Measurements from ENCODE around the gene LINC00632.

Gene LINC00632

DNA sequence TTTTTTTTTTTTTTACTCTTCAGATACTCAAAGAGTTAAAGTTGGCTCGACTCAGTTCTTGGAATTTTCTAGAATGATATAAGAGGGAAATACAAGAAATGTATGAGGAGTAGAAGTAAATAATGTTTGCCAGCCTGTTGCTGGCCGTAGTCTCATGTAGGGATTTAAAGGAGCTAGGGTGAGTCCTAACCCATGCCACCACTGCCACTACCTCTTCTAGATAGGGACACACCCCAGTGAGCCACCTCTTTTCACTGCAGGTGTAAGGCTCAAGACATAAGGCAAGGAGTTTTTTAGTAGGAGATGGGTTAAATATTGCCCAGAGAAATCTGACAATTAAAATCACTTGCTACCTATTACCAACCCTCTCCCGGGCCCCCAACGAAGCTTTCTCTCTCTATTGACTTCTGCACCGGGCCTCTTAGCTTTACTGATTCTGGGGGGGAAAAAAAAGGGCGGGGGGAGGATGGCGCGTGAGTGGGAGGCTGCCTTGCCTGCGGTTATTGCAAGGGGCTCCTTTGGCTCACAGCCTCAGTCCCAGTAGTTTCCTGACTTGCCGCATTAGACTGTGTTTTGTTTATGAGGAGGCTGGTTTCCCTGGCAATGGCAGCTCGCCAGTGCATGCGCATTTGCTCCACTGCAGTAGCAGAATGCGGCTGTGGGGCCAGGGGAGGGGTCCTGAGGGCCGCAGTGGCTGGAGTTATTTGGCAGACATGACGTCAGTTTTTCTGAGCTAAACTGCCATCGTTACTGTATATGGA lies 3.0 kb downstream of the LINC00632 start:
- Histone ChIP-seq H3K79me2 (ENCODE audit: insufficient read depth, low read length) (no peaks in the 10 kb centered on the region), H3K9me3 (ENCODE audit: insufficient read depth, low read length, severe bottlenecking) (no peaks in the 10 kb centered on the region), H3K4me3 (ENCODE audit: low read depth in 1 of 2, low read length in 2 of 2) (no peak overlapping the region), H2AFZ (ENCODE audit: low read depth, low read length) (no peak overlapping the region), H3K27me3 (ENCODE audit: insufficient read depth, low read length, poor library complexity) (no peaks in the 10 kb centered on the region), H3K27ac (ENCODE audit: low read length) (no peak overlapping the region), H4K20me1 (ENCODE audit: insufficient read depth, low read length) (no peaks in the 10 kb centered on the region), H3K4me1 (ENCODE audit: insufficient read depth, low read length) (no peaks in the 10 kb centered on the region), H3K9ac (ENCODE audit: low read depth, low read length) (no peak overlapping the region), H3K4me2 (ENCODE audit: insufficient read depth, low read length) (no peak overlapping the region), H3K36me3 (ENCODE audit: insufficient read depth, low read length) (no peaks in the 10 kb centered on the region)
- TF ChIP-seq, protein P1, sequence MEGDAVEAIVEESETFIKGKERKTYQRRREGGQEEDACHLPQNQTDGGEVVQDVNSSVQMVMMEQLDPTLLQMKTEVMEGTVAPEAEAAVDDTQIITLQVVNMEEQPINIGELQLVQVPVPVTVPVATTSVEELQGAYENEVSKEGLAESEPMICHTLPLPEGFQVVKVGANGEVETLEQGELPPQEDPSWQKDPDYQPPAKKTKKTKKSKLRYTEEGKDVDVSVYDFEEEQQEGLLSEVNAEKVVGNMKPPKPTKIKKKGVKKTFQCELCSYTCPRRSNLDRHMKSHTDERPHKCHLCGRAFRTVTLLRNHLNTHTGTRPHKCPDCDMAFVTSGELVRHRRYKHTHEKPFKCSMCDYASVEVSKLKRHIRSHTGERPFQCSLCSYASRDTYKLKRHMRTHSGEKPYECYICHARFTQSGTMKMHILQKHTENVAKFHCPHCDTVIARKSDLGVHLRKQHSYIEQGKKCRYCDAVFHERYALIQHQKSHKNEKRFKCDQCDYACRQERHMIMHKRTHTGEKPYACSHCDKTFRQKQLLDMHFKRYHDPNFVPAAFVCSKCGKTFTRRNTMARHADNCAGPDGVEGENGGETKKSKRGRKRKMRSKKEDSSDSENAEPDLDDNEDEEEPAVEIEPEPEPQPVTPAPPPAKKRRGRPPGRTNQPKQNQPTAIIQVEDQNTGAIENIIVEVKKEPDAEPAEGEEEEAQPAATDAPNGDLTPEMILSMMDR (IDR thresholded peaks at IDR 0.05; ENCODE audit: borderline replicate concordance, extremely low read depth, low read length, poor library complexity, severe bottlenecking), result no peak
- TF ChIP-seq EZH2 (IDR thresholded peaks at IDR 0.05; ENCODE audit: borderline replicate concordance, low read depth, low read length, severe bottlenecking), result no peak
- ATAC-seq (ENCODE audit: insufficient read depth, low read depth), result no peak
- DNase-seq, result no peak

DNA sequence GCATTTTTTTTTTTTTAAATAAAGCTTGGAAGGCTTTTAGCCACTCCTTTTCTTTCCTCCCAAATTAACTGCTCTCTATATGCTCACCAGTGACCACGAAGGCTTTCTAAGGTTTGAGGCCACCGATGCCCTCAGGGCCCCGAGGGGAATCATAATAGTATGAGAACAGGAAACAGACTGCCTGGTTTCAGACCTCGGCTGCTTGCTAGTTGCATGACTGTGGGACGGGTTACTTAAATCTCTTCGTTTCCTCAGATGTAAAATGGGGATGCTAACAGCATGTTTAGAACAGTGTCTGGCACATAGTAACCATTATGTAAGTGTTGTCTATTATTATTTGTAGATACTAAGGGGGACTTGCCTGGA lies 3.6 kb downstream of the LINC00632 start:
- no peak overlapping the region for H2AFZ ChIP-seq (ENCODE audit: low read depth, low read length)
- no peak overlapping the region for H3K4me2 ChIP-seq (ENCODE audit: insufficient read depth, low read length)
- no peaks in the 10 kb centered on the region for H3K4me1 ChIP-seq (ENCODE audit: insufficient read depth, low read length)
- no peaks in the 10 kb centered on the region for H3K27me3 ChIP-seq (ENCODE audit: insufficient read depth, low read length, poor library complexity)
- no peaks in the 10 kb centered on the region for H4K20me1 ChIP-seq (ENCODE audit: insufficient read depth, low read length)
- no peak overlapping the region for H3K27ac ChIP-seq (ENCODE audit: low read length)
- H3K9me3 ChIP-seq (ENCODE audit: insufficient read depth, low read length, severe bottlenecking), result no peaks in the 10 kb centered on the region
- no peaks in the 10 kb centered on the region for H3K36me3 ChIP-seq (ENCODE audit: insufficient read depth, low read length)
- no peak for TF ChIP-seq EZH2 (IDR thresholded peaks at IDR 0.05; ENCODE audit: borderline replicate concordance, low read depth, low read length, severe bottlenecking)
- TF ChIP-seq, protein P1 (IDR thresholded peaks at IDR 0.05; ENCODE audit: borderline replicate concordance, extremely low read depth, low read length, poor library complexity, severe bottlenecking), result no peak
- no peaks in the 10 kb centered on the region for H3K79me2 ChIP-seq (ENCODE audit: insufficient read depth, low read length)
- no peak overlapping the region for H3K9ac ChIP-seq (ENCODE audit: low read depth, low read length)
- H3K4me3 ChIP-seq (ENCODE audit: low read depth in 1 of 2, low read length in 2 of 2), result no peak overlapping the region
- ATAC-seq (ENCODE audit: insufficient read depth, low read depth) (no peak), DNase-seq (no peak)

DNA sequence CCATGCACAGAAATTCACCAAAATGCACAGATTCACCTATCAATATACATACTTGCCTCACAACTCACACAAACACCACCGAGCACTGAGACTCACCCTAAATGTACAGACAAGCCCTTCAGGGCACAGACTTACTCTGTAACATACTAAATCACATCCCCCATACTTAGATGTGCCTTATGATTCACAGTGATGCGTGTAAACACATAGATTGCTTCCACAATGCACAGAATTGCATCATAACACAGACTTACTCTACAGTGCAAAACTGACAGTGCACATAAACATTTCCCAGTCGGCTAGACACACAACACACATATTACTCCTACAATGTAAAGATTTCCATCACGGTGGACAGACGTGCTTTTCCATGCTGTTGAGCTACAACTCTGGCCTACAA lies 6.2 kb downstream of the LINC00632 start:
- Histone ChIP-seq H2AFZ (ENCODE audit: low read depth, low read length) (no peak overlapping the region), H3K9me3 (ENCODE audit: insufficient read depth, low read length, severe bottlenecking) (no peaks in the 10 kb centered on the region), H3K27ac (ENCODE audit: low read length) (no peak overlapping the region), H3K36me3 (ENCODE audit: insufficient read depth, low read length) (no peaks in the 10 kb centered on the region), H4K20me1 (ENCODE audit: insufficient read depth, low read length) (no peaks in the 10 kb centered on the region), H3K27me3 (ENCODE audit: insufficient read depth, low read length, poor library complexity) (no peaks in the 10 kb centered on the region), H3K9ac (ENCODE audit: low read depth, low read length) (no peak overlapping the region), H3K4me3 (ENCODE audit: low read depth in 1 of 2, low read length in 2 of 2) (no peak overlapping the region), H3K4me1 (ENCODE audit: insufficient read depth, low read length) (no peaks in the 10 kb centered on the region), H3K79me2 (ENCODE audit: insufficient read depth, low read length) (no peaks in the 10 kb centered on the region), H3K4me2 (ENCODE audit: insufficient read depth, low read length) (no peak overlapping the region)
- TF ChIP-seq, protein P1 (IDR thresholded peaks at IDR 0.05; ENCODE audit: borderline replicate concordance, extremely low read depth, low read length, poor library complexity, severe bottlenecking), result no peak
- no peak for TF ChIP-seq EZH2 (IDR thresholded peaks at IDR 0.05; ENCODE audit: borderline replicate concordance, low read depth, low read length, severe bottlenecking)
- DNase-seq (no peak), ATAC-seq (ENCODE audit: insufficient read depth, low read depth) (no peak)

Measured in DND-41 (cell line).